ENCODE measurements around the gene PROS1. TPM values are rescaled to one million over a fixed set of nuclear protein-coding genes. Genes with fewer than 3 reads are reported as not detected.

The PROS1 gene
- total and polyA plus RNA-seq, 10 donors = 2.5 to 42.8 (median 23.4) TPM

Small RNA genes lying within 50 kb of the gene (small RNA-seq; reads per million reads assigned to genes)
- gene RF00019 (0 reads per million in 4 donors), gene RNU6-488P (0 reads per million in 4 donors), gene RNU6-511P (0 reads per million in 4 donors)

Other genes starting within 250 kb of the PROS1 start
- 10 to 100 TPM in 5 of 7 donors, 1 to 10 TPM in 2; 8.9 to 15.7 (median 11.7) TPM for gene ARL13B, start 6.3 kb upstream of the PROS1 start, total RNA-seq
- gene ARL13B, start 6.3 kb upstream of the PROS1 start, polyA plus RNA-seq = 1 to 10 TPM; 3.0 to 4.2 (median 3.0) TPM
- 1 to 10 TPM in 3 of 7 donors, under 1 TPM in 3, not detected in 1; 0.32 to 1.6 (median 0.98) TPM for gene STX19, start 54.7 kb upstream of the PROS1 start, total RNA-seq
- under 1 TPM in 2 of 3 donors, not detected in 1; 0.38 to 0.48 TPM for gene STX19, start 54.7 kb upstream of the PROS1 start, polyA plus RNA-seq
- 1 to 10 TPM; 4.6 to 9.6 (median 5.9) TPM for gene DHFR2, start 89.0 kb upstream of the PROS1 start, total RNA-seq
- 1 to 10 TPM; 1.7 to 3.3 (median 2.6) TPM for gene DHFR2, start 89.0 kb upstream of the PROS1 start, polyA plus RNA-seq
- 10 to 100 TPM; 18.4 to 28.5 (median 22.9) TPM for gene NSUN3, start 89.2 kb upstream of the PROS1 start, total RNA-seq
- gene NSUN3, start 89.2 kb upstream of the PROS1 start, polyA plus RNA-seq = 1 to 10 TPM; 3.0 to 8.2 (median 4.0) TPM